GM18867 (cell line): ENCODE measurements around the gene PRAMEF17.
"Not testable (repeated sequence)": the region's sequence is repeated elsewhere in the genome, so short reads cannot be mapped to it uniquely, and the experiment has no call there.

Experiments used
- ATAC-seq: cut with Tn5 transposase; IDR thresholded peaks from one replicate; pipeline ENCODE4 v1.9.1; 2021; ENCODE audit warnings: mild to moderate bottlenecking, moderate library complexity; ENCODE audit not compliant: unreplicated experiment

The PRAMEF17 gene, protein sequence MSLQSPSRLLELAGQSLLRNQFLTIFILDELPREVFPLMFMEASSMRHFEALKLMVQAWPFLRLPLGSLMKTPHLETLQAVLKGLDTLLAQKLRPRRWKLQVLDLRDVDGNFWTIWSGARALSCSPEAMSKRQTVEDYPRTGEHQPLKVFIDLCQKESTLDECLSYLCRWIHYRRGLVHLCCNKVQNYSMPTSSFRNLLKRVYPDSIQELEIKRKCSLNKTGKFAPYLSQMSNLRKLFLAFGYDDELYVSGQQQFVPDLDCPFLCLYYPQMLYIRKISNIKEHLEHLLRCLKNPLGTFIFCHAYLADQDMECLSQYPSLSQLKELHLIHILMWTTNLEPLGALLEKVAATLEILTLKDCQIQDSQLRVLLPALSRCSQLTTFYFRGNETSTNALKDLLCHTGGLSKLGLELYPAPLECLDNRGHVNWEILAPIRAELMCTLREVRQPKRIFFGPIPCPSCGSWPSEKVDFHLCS

DNA sequence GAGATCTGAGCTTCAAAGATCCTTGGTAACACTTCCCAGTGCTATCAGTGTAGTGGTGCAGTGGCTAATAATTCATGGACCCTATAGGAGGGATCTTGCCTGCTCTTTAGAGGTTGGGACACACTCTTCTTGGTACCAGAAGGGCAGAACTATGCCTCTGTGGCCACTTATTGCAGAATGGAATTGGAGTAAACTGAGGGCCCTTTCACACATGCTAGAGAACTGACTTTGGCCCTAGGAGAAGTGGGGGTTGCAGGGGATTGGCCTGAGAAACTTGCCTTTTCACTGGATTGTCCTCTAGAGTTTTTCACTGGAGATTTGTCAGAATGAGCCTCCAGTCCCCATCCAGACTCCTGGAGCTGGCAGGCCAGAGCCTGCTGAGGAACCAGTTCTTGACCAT, at the start of gene PRAMEF17:
TSS of gene PRAMEF17 (plus strand) at position 301 of the 400 bp plus-strand sequence. CDS start at position 327, 26 bp downstream.
- not testable (repeated sequence) for ATAC-seq

DNA sequence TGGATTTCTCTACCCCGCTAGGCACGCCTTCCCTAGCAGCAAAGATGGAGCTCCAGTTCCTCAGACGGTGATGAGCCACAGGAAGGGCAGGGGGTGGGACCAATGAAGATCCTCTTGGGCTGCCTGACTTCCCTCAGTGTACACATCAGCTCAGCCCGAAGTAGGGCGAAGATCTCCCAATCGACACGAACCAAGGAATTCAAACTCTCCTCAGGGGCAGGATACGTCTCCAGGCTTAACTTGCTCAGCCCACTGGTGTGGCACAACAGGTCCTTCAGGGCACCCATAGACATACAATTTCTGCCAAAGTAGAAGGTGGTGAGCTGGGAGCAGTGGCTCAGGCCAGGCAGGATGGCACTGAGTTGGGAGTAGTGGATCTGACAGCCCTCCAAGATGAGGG, 46.9 kb upstream of the PRAMEF17 start:
- ATAC-seq, result not testable (repeated sequence)

DNA sequence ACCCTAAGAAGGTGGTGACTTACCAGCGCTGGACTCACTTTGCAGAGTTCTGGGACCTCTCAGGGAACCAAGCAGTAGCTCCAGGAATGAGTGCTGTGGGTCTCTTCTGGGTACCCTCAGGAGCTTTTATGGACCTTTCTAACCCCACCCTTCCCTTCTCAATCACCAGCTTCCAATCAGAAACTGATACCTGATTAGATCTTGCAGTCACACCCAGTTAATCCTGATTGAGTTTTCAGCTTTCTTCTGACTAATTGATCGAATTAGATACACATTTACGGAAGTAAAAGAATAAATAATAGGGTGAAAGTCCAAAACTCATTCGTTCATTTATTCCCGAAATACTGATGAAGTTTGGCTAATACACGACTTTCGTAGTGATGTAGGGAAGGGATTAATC, 42.4 kb upstream of the PRAMEF17 start, which contains the start of gene PRAMEF14:
TSS of gene PRAMEF14 (minus strand) at position 101 of the 400 bp plus-strand sequence. CDS start 1,820 bp downstream, outside the sequence.
- ATAC-seq, result not testable (repeated sequence)

DNA sequence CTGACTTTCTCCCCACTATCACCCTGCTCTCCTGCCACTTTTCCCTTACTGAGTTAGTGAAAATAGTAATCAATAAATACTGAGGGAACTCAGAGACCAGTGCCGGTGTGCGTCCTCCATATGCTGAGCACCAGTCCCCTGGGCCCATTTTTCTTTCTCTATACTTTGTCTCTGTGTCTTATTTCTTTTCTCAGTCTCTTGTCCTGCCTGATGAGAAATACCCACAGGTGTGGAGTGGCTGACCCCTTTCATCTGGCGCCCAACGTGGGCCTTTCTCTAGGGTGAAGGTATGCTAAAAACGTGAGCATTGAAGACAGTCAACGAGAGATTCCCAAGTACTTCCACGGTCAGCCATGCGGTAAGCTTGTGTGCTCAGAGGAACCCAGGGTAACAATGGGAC, 36.0 kb upstream of the PRAMEF17 start:
- ATAC-seq, result not testable (repeated sequence)

DNA sequence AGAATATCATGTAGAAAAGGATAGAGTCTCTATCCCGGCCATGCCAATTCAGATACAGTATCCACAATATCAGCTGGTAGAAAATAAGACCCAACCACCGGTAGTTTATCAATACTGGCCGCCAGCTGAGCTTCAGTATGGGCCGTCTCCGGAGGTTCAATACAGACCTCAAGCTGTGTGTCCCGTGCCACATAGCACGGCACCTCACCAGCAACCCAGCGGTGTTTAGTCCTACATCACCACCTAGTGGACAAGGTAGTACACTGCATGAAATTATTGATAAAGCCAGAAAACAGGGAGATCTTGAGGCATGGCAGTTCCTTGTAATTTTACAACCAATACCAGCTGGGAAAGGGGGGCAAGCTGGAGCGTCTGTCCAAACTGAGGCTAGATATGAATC, 35.0 kb upstream of the PRAMEF17 start:
- ATAC-seq, result not testable (repeated sequence)

DNA sequence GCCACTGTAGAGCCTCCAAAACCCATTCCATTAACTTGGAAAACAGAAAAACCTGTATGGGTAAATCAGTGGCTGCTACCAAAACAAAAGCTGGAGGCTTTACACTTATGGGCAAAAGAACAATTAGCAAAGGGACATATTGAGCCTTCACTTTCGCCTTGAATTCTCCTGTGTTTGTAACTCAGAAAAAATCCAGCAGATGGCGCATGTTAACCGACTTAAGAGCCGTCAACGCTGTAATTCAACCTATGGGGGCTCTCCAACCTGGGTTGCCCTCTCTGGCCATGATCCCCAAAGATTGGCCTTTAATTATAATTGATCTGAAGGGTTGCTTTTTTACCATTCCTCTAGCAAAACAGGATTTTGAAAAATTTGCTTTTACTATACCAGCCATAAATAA, 32.7 kb upstream of the PRAMEF17 start:
- ATAC-seq, result not testable (repeated sequence)

DNA sequence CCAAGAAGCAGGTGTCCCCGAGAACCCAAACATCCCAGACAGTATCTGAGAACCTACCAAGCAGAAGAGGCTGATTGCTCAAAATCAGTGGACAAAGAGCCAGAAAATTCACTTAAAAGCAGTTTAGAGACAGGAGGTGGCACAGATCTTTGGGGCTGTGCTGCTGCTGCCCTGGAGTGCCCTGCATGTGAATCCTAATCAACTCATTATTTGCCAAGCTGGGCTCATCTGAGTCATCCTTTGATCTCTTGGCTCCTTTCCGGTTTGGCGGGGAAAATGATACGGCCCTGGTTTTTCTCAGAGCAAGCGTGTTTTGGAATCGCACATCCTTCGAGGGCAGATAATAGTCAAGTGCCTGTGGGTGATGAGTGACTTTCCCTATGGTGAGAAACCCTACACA, 27.1 kb upstream of the PRAMEF17 start:
- not testable (repeated sequence) for ATAC-seq

DNA sequence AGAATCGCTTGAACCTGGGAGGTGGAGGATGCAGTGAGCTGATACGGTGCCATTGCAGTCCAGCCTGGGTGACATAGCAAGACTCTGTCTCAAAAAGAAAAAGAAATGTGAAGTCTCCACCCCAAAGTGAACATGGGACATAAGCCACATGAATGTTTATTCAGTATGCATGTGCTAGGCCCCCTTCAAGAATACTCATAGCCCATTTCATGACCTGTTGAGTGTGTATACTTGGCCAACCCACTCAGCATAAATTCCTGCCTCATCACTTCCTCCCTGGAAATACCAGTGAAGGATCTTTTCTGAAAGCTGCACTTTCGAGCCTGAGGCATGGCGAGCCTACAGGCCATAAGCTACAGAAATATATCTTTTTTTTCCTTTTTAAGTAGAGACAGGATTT, 24.5 kb upstream of the PRAMEF17 start:
- ATAC-seq, result not testable (repeated sequence)

DNA sequence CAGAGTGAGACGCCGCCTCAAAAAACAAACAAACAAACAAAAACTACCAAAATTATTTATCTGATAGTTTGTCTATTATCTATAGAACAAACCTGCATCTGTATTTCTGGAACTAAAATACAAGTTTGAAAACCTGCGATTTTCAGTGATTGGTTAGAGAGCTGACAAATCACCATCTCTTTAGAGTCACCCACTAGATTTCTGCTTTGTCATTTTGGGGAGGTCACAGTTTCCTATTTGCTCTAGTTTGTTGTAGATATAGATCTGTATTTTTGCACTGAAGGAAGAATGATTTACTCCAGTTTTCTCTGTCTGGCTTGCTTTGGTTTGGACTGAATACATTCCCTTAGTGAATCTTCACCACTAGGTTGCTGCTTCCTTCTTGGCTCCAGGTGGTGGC, 22.9 kb upstream of the PRAMEF17 start:
- not testable (repeated sequence) for ATAC-seq

DNA sequence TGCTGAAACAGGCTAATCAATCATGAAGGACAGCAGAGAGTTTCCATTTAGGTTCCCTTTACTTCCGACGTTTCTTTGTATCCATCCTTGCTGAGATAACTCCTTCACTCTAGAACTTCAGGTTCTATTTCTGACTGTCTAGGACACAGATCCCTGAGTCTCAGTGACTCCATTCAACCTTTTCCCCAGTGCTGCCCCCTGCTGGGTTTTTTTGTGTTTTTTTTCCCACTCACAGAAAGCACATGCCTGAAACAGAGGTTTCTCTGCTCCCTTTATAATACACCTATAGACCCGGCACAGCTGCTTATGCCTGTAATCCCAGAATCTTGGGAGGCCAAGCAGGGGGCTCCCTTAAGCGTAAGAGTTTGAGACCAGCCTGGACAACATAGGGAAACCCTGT, 20.9 kb upstream of the PRAMEF17 start:
- not testable (repeated sequence) for ATAC-seq

DNA sequence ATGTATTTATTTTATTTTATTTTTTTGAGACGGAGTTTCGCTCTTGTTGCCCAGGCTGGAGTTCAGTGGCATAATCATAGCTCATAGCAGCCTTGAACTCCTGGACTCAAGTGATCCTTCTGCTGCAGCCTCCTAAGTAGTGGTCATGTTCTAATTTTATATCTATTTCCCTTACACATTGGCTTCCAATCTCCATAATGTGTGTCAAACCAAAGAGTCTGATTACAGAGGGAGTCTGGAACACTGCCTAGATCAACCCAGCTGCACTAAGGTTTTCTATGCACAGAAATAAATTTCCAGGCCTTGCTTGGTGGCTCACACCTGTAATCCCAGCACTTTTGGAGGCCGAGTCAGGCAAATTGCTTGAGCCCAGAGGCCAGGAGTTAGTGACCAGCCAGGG, 10.4 kb upstream of the PRAMEF17 start:
- ATAC-seq, result not testable (repeated sequence)

DNA sequence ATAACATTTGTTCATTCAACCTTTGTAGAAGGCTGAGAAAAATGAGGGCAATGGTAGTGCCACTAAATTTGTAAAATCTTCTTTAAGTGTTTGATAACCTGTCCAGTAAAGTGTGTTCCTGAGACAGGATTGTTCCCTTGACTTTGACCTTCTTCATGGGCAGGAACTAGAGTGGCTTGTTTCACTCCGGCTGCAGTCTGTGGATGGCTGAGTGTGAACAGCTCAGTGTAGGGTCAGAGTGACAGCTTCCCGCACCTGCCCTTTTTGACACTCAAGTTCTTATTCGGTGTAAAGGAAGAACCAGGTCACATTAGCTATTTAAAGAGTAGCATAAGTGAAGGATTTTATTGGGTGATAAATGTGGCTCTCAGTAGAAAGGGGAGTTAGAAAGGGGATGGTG, 9.1 kb upstream of the PRAMEF17 start:
- ATAC-seq, result not testable (repeated sequence)

DNA sequence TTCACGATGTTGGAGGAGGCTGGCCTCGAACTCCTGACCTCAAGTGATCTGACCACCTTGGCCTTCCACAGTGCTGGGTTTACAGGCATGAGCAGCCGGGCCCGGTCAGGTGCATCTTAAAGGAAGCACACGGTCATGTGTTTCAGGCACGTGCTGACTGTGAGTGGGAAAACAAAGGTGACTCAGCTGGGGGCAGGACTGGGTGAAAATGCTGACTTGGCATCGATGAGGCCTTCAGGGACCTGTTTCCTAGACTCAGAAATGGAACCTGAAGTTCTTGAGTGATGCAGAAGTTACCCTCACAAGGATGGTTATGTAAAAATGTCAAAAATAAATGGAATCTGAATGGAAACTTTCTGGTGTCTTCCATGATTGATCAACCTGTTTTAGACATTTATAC, 3.6 kb downstream of the PRAMEF17 start:
- ATAC-seq, result not testable (repeated sequence)

DNA sequence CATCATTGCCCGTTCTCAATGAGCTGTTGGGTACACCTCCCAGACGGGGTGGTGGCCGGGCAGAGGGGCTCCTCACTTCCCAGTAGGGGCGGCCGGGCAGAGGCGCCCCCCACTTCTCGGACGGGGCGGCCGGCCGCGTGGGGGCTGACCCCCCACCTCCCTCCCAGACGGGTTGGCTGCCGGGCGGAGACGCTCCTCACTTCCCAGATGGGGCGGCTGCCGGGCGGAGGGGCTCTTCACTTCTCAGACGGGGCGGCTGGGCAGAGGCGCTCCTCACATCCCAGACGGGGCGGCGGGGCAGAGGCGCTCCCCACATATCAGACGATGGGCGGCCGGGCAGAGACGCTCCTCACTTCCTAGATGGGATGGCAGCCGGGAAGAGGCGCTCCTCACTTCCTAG, 5.3 kb downstream of the PRAMEF17 start:
- not testable (repeated sequence) for ATAC-seq

DNA sequence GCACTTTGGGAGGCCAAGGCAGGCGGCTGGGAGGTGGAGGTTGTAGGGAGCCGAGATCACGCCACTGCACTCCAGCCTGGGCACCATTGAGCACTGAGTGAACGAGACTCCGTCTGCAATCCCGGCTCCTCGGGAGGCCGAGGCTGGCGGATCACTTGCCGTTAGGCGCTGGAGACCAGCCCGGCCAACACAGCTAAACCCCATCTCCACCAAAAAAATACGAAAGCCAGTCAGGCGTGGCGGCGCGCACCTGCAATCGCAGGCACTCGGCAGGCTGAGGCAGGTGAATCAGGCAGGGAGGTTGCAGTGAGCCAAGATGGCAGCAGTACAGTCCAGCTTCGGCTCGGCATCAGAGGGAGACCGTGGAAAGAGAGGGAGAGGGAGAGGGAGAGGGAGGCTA, 5.9 kb downstream of the PRAMEF17 start:
- not testable (repeated sequence) for ATAC-seq

DNA sequence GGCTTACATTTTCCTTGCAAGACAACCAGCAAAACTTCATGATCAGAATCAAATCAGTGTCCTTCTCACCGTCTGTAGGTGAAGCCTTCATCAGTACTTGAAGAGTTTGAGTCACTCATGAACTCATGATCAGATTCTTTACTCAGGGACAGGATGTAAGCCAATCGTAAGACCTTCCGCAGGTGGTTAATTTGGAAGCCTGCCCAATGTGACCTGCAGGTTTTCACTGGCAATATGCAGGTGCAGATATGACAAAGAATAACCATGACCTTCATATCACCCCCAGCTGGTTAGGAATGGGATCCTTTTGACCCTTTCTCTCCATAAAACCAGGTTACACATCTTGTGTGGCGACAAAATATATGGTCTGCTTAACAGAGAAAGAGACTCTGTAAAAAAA, 18.4 kb downstream of the PRAMEF17 start:
- no peak for ATAC-seq

DNA sequence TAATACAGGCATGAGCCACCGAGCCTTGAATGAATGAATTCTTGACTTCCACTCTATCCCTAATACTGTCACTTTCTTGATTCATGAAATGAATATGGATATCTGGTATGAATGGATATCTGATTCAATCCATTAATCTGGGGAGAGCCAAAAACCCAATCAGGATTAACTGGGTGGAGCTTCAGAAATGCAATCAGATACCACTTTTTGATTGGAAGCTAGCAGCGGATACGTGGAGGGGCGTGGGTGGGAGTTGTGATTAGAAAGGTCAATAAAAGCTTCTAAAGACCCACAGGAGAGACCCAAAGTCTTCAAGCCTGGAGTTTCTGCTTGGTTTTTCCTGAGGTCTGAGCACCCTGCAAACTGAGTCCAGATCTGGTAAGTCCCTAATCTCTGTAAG, 20.7 kb downstream of the PRAMEF17 start, which contains the start of gene PRAMEF20:
TSS of gene PRAMEF20 (plus strand) at position 301 of the 400 bp plus-strand sequence. CDS start 5,905 bp downstream, outside the sequence.
- ATAC-seq, result not testable (repeated sequence)

DNA sequence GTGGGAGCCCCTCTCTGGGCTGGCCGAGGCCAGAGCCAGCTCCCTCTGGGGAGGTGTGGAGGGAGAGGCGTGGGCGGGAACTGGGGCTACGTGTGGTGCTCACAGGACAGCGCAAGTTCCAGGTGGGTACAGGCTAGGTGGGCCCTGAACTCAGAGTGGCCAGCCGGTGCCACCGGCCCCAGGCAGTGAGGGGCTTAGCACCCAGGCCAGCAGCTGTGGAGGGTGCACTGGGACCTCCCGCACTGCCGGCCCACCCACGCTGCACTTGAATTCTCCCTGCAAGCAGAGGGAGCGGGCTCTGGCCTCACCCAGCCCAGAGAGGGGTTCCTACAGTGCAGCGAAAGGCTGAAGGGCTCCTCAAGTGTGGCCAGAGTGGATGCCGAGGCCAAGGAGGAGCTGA, 41.1 kb downstream of the PRAMEF17 start:
- ATAC-seq, result no peak

DNA sequence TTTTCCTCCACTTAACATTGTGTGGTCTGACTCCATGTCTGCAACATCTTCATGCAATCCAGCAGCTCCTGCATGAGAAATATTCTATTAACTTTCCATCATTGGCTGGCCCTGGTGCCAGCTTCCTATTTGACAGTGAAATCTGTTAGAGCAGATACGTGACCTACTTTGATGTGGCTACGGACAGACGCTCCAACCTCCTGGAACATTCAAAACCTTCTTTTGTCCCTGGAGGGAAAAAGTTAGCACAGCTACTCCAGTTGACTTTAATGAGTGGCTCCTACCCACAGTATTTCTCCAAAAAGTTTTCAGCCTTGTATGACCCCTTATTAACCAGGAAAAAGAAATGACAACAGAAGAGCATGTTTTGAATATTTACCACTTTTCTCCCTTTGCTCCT, 42.8 kb downstream of the PRAMEF17 start:
- no peak for ATAC-seq

DNA sequence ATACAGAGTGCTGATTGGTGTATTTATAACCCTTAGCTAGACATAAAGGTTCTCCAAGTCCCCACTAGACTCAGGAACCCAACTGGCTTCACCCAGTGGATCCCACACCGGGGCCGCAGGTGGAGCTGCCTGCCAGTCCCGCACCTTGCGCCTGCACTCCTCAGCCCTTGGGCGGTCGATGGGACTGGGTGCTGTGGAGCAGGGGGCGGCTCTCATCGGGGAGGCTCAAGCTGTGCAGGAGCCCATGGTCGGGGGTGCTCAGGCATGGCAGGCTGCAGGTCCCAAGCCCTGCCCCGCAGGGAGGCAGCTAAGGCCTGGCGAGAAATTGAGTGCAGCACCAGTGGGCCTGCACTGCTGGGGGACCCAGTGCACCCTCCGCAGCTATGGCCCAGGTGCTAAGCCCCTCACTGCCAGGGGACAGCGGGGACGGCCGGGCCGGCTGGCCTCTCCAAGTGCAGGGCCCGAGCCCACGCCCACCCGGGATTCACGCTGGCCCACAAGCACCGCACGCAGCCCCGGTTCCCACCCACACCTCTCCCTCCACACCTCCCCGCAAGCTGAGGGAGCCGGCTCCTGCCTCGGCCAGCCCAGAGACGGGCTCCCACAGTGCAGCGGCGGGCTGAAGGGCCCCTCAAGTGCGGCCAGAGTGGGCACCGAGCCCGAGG, 44.4 kb downstream of the PRAMEF17 start:
- not testable (repeated sequence) for ATAC-seq

DNA sequence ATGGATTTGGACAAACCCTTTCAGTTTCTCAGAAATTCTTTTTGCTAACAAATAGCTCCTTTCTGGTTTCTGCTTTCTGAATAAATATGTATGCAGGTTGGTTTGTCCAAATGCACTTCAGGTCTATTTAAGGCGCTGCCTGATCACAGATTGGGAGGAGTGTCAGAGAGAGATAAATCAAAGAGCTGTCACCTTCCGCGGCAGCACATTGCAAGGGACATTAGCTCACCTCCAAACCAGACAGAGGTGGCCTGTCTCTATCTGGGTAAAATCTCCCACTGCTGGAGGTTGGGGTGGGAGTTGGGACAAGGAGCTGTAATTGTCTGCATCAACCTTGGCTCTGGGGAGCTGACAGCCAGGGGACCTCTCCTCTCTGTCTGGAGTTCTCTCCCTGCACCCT, 46.0 kb downstream of the PRAMEF17 start:
- ATAC-seq, result no peak
